ENCODE measurements around the gene FRMD1.

The FRMD1 gene

DNA sequence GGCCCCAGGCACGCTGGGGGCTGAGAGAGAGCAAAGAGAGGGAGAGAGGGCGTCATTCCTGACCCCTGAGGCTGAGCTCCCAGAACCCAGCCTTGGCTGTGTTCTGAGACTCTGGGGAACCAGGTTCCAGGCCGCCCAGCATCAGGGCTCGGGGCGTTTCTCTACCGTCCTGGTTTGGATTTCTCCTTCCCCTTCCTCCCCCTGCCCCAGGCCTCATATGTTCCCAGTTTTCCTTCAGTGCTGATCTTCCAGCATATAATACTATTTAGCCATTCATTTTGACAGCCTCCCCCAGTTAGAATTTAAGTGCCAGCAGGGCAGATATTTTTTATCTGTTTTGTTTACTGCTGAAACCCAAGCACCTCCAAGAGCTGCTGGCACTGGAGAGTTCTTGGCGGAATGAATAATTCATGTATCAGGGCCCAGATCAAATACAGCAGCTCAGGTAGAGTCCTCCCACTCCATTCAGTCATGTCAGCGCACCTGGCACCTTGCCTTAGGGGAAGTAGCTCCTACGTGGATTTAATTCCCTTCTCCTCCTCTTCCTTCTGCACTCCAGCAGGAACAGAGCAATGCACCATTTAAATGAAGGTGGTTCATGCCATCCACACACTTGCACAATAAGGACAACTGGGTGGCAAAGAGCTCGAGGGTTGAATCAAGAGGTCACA is 23.4 kb upstream of the FRMD1 start:
- Histone ChIP-seq H3K9me3 (ENCODE audit: control insufficient read depth in 1 of 2, low read length in 2 of 2) (no peaks in the 10 kb centered on the region), H3K4me1 (ENCODE audit: control insufficient read depth in 1 of 2, insufficient read depth in 2 of 2, low read length in 2 of 2) (no peaks in the 10 kb centered on the region), H3K36me3 (ENCODE audit: control insufficient read depth in 1 of 2, insufficient read depth in 2 of 2, low read length in 2 of 2) (no peaks in the 10 kb centered on the region), H3K4me3 (ENCODE audit: low read depth in 1 of 2, low read length in 2 of 2) (no peak overlapping the region), H3K27ac (ENCODE audit: low read depth, low read length) (no peak overlapping the region), H3K27me3 (ENCODE audit: control insufficient read depth in 1 of 2, insufficient read depth in 2 of 2, low read length in 2 of 2) (peaks cover 24 to 26% of the 10 kb centered on the region in 2 donors), H3K9ac (ENCODE audit: low read depth in 1 of 2, low read length in 2 of 2) (no peak overlapping the region)

DNA sequence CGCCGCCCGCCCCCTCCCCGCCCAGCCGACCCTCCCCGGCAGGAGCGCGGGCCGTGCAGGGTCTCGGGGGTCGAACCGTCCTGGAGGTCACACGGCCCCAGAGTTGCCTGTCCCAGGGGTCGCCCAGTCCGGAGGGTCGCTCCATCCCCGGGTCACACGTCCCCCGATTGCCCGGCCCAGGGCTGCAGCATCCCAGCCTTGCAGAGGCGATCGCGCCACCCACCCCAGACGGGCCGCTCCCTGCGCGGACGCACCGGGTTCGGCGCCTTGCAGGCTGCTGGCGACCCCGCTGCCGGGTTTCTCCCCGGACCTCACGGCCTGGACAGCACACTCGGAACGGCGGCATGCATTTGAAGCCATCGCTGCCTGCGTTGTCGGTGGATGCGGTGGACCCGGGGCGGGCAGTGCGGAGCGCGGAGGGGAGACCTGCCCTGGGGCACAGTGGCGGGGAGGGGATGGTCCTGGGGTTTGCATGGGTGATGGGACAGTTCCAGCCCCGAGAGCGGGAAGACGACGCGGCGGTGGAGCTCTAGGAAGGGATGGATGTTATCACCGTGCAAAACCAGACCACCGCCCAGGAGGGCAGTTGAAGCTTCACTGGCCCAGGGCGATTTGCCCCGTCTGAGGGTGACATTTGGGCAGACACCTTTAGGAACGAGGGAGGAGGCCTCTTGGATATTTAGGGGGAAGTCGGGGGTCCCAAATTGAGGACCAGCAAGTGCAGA is 22.7 kb upstream of the FRMD1 start:
- Histone ChIP-seq H3K9me3 (ENCODE audit: control insufficient read depth in 1 of 2, low read length in 2 of 2) (no peaks in the 10 kb centered on the region), H3K27ac (ENCODE audit: low read depth, low read length) (no peak overlapping the region), H3K27me3 (ENCODE audit: control insufficient read depth in 1 of 2, insufficient read depth in 2 of 2, low read length in 2 of 2) (peaks cover 24 to 26% of the 10 kb centered on the region in 2 donors), H3K9ac (ENCODE audit: low read depth in 1 of 2, low read length in 2 of 2) (no peak overlapping the region), H3K4me1 (ENCODE audit: control insufficient read depth in 1 of 2, insufficient read depth in 2 of 2, low read length in 2 of 2) (no peaks in the 10 kb centered on the region), H3K4me3 (ENCODE audit: low read depth in 1 of 2, low read length in 2 of 2) (no peak overlapping the region), H3K36me3 (ENCODE audit: control insufficient read depth in 1 of 2, insufficient read depth in 2 of 2, low read length in 2 of 2) (no peaks in the 10 kb centered on the region)

GRCh38 chr6:168100803-168101589 is 22.0 kb upstream of the FRMD1 start:
- H3K27me3 ChIP-seq (ENCODE audit: control insufficient read depth in 1 of 2, insufficient read depth in 2 of 2, low read length in 2 of 2) = peaks cover 24 to 26% of the 10 kb centered on the region in 2 donors
- no peaks in the 10 kb centered on the region for H3K36me3 ChIP-seq (ENCODE audit: control insufficient read depth in 1 of 2, insufficient read depth in 2 of 2, low read length in 2 of 2)
- H3K9me3 ChIP-seq (ENCODE audit: control insufficient read depth in 1 of 2, low read length in 2 of 2) = no peaks in the 10 kb centered on the region
- no peak overlapping the region for H3K4me3 ChIP-seq (ENCODE audit: low read depth in 1 of 2, low read length in 2 of 2)
- H3K27ac ChIP-seq (ENCODE audit: low read depth, low read length) = no peak overlapping the region
- H3K9ac ChIP-seq (ENCODE audit: low read depth in 1 of 2, low read length in 2 of 2) = no peak overlapping the region
- H3K4me1 ChIP-seq (ENCODE audit: control insufficient read depth in 1 of 2, insufficient read depth in 2 of 2, low read length in 2 of 2) = no peaks in the 10 kb centered on the region

DNA sequence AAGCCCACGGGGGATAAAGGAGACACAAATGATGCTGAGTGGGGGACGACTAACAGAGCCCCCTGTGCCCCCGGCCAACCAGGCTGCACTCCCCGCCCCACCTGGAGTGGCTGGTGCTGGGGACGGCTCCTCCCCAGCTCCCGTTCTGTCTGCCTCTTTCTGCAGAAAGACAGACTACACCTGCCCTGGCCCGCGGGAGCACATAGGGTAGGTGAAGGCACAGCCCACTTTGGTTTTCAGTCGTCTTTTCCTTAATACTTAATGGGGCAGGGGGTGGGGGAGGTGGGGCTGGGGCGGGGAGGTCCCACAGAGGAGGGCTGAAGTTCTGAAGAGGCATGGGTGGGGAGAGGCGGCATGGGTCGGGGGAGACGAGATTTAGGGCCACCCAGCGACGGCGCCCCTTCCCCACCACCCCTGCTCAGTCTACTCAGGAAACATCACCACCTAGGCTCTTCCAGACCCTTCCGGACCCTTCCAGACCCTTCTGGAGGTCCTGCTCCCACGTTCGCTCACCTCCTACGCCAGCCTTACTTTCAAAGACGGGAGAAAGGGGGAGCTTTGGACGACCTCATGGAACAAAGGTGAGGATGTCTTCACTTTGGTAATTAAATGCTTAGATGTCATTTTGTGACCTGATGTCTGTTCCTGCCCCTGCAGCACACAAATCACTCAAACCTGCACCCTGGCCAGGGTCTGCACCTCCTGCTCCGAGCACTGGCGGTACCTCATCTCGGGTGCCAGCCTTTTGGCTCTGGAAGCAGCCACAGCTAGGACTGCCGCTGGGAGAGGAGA is 21.2 kb upstream of the FRMD1 start:
- Histone ChIP-seq H3K4me3 (ENCODE audit: low read depth in 1 of 2, low read length in 2 of 2) (no peak overlapping the region), H3K36me3 (ENCODE audit: control insufficient read depth in 1 of 2, insufficient read depth in 2 of 2, low read length in 2 of 2) (no peaks in the 10 kb centered on the region), H3K4me1 (ENCODE audit: control insufficient read depth in 1 of 2, insufficient read depth in 2 of 2, low read length in 2 of 2) (no peaks in the 10 kb centered on the region), H3K27me3 (ENCODE audit: control insufficient read depth in 1 of 2, insufficient read depth in 2 of 2, low read length in 2 of 2) (peaks cover 24 to 26% of the 10 kb centered on the region in 2 donors), H3K9me3 (ENCODE audit: control insufficient read depth in 1 of 2, low read length in 2 of 2) (no peaks in the 10 kb centered on the region), H3K27ac (ENCODE audit: low read depth, low read length) (no peak overlapping the region), H3K9ac (ENCODE audit: low read depth in 1 of 2, low read length in 2 of 2) (no peak overlapping the region)

GRCh38 chr6:168099201-168100010 is 20.4 kb upstream of the FRMD1 start:
- no peak overlapping the region for H3K27ac ChIP-seq (ENCODE audit: low read depth, low read length)
- no peaks in the 10 kb centered on the region for H3K4me1 ChIP-seq (ENCODE audit: control insufficient read depth in 1 of 2, insufficient read depth in 2 of 2, low read length in 2 of 2)
- H3K27me3 ChIP-seq (ENCODE audit: control insufficient read depth in 1 of 2, insufficient read depth in 2 of 2, low read length in 2 of 2) = peaks cover 23 to 24% of the 10 kb centered on the region in 2 donors
- H3K4me3 ChIP-seq (ENCODE audit: low read depth in 1 of 2, low read length in 2 of 2) = no peak overlapping the region
- no peaks in the 10 kb centered on the region for H3K9me3 ChIP-seq (ENCODE audit: control insufficient read depth in 1 of 2, low read length in 2 of 2)
- no peak overlapping the region for H3K9ac ChIP-seq (ENCODE audit: low read depth in 1 of 2, low read length in 2 of 2)
- H3K36me3 ChIP-seq (ENCODE audit: control insufficient read depth in 1 of 2, insufficient read depth in 2 of 2, low read length in 2 of 2) = no peaks in the 10 kb centered on the region

DNA sequence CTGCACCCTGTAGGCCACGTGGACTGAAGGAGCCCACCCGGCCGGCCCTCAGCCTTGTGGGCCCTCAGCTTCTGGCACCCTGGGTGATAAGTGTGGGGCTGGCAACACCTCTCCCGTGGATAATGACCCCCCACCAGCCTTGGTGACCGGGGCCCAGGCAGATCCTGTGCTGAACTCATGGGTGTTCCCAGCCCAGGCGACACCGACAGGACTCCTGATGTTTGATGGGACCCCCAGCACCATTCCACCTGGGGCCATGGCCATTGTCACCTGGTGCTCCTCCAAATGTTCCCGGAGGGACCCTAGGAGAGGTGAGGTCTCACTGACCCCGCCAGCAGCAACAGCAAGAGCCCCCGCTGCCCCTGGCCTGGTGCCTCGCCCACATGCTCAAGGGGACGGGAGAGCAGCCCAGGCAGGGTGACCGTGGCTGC is 19.4 kb upstream of the FRMD1 start:
- H3K9me3 ChIP-seq (ENCODE audit: control insufficient read depth in 1 of 2, low read length in 2 of 2) = no peaks in the 10 kb centered on the region
- no peaks in the 10 kb centered on the region for H3K36me3 ChIP-seq (ENCODE audit: control insufficient read depth in 1 of 2, insufficient read depth in 2 of 2, low read length in 2 of 2)
- H3K4me1 ChIP-seq (ENCODE audit: control insufficient read depth in 1 of 2, insufficient read depth in 2 of 2, low read length in 2 of 2) = no peaks in the 10 kb centered on the region
- H3K27me3 ChIP-seq (ENCODE audit: control insufficient read depth in 1 of 2, insufficient read depth in 2 of 2, low read length in 2 of 2) = peaks cover 23 to 24% of the 10 kb centered on the region in 2 donors
- H3K9ac ChIP-seq (ENCODE audit: low read depth in 1 of 2, low read length in 2 of 2) = no peak overlapping the region
- no peak overlapping the region for H3K4me3 ChIP-seq (ENCODE audit: low read depth in 1 of 2, low read length in 2 of 2)
- H3K27ac ChIP-seq (ENCODE audit: low read depth, low read length) = no peak overlapping the region

GRCh38 chr6:168097621-168098430 is 18.8 kb upstream of the FRMD1 start:
- no peak overlapping the region for H3K4me3 ChIP-seq (ENCODE audit: low read depth in 1 of 2, low read length in 2 of 2)
- no peaks in the 10 kb centered on the region for H3K4me1 ChIP-seq (ENCODE audit: control insufficient read depth in 1 of 2, insufficient read depth in 2 of 2, low read length in 2 of 2)
- no peak overlapping the region for H3K27ac ChIP-seq (ENCODE audit: low read depth, low read length)

DNA sequence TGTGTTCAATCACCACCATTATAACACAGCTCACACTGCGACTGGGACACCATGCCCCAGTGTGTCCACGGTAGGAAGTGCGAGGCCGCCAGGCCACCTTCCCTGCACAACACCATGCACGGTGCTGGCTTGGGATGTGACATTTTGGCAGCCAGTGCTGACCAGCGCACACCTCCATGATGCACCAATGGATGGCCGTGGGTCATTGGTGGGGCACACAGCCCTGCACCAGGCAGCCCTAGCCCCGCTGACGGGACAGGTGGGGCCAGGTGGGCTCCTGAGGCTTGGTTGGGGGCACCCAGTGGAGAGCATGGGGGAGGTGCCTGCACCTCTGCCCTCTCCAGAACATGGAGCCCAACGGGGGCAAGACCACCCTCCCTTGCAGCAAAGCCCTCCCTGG is 18.2 kb upstream of the FRMD1 start:
- no peaks in the 10 kb centered on the region for H3K4me1 ChIP-seq (ENCODE audit: control insufficient read depth in 1 of 2, insufficient read depth in 2 of 2, low read length in 2 of 2)
- H3K9me3 ChIP-seq (ENCODE audit: control insufficient read depth in 1 of 2, low read length in 2 of 2) = peaks cover 0 to 2% of the 10 kb centered on the region in 2 donors
- H3K36me3 ChIP-seq (ENCODE audit: control insufficient read depth in 1 of 2, insufficient read depth in 2 of 2, low read length in 2 of 2) = no peaks in the 10 kb centered on the region
- peaks cover 13 to 17% of the 10 kb centered on the region in 2 donors for H3K27me3 ChIP-seq (ENCODE audit: control insufficient read depth in 1 of 2, insufficient read depth in 2 of 2, low read length in 2 of 2)
- no peak overlapping the region for H3K27ac ChIP-seq (ENCODE audit: low read depth, low read length)
- H3K9ac ChIP-seq (ENCODE audit: low read depth in 1 of 2, low read length in 2 of 2) = no peak overlapping the region
- H3K4me3 ChIP-seq (ENCODE audit: low read depth in 1 of 2, low read length in 2 of 2) = no peak overlapping the region

More at GRCh38 chr6:168097621-168098430, 18.8 kb upstream of the FRMD1 start:
- Histone ChIP-seq H3K9me3 (ENCODE audit: control insufficient read depth in 1 of 2, low read length in 2 of 2) (no peaks in the 10 kb centered on the region), H3K27me3 (ENCODE audit: control insufficient read depth in 1 of 2, insufficient read depth in 2 of 2, low read length in 2 of 2) (peaks cover 17 to 19% of the 10 kb centered on the region in 2 donors), H3K9ac (ENCODE audit: low read depth in 1 of 2, low read length in 2 of 2) (no peak overlapping the region), H3K36me3 (ENCODE audit: control insufficient read depth in 1 of 2, insufficient read depth in 2 of 2, low read length in 2 of 2) (no peaks in the 10 kb centered on the region)

Data from duodenal mucosa (tissue), 2 donors.